Lower leg skin (tissue), 3 donors: ENCODE results near the gene CLEC16A.

Experiments used
- POLR2A ChIP-seq, 2 donors: fragments of 450-650 bp; IDR thresholded peaks; one replicate each; pipeline ENCODE4 v1.6.1; 2016 to 2017; ENCODE audit warnings: antibody characterized with exemption in 2 of 2, mild to moderate bottlenecking in 1 of 2, moderate library complexity in 1 of 2
- TF ChIP-seq, protein P1 (sequence below), 3 donors: fragments of 450-650 bp; IDR thresholded peaks; one replicate each; pipeline ENCODE4 v1.5.1; 2016; ENCODE audit warnings: antibody characterized with exemption in 3 of 3, mild to moderate bottlenecking in 3 of 3, moderate library complexity in 2 of 3

DNA sequence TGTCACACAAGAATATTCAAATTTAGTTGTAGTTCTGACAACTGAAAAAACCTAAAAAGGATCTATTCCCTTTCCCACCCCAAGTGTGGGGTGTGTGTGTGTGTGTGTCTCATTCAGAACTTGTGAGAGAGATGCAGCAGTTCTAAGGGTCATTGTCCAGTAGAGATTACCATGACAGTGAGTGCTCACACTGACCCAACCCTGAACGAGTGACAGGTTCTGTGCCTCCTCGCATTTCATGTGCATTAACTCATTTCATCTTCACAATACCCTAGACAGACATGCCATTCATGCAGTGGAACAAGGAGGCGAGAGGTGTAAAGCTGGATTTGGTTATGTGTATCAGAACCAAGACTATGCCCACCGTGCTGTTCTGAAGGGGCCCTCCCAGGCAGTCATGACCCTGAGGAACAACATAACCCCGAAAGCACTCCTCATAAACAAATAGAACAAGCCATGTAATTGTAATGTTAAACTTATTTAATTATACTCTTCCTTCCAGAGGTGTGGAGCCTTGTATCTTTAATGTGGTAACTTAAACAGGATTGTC lies 102.1 kb downstream of the CLEC16A start:
- TF ChIP-seq, protein P1, sequence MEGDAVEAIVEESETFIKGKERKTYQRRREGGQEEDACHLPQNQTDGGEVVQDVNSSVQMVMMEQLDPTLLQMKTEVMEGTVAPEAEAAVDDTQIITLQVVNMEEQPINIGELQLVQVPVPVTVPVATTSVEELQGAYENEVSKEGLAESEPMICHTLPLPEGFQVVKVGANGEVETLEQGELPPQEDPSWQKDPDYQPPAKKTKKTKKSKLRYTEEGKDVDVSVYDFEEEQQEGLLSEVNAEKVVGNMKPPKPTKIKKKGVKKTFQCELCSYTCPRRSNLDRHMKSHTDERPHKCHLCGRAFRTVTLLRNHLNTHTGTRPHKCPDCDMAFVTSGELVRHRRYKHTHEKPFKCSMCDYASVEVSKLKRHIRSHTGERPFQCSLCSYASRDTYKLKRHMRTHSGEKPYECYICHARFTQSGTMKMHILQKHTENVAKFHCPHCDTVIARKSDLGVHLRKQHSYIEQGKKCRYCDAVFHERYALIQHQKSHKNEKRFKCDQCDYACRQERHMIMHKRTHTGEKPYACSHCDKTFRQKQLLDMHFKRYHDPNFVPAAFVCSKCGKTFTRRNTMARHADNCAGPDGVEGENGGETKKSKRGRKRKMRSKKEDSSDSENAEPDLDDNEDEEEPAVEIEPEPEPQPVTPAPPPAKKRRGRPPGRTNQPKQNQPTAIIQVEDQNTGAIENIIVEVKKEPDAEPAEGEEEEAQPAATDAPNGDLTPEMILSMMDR (IDR thresholded peaks at IDR 0.05), result no peak
- no peak for TF ChIP-seq POLR2A (IDR thresholded peaks at IDR 0.05)
